Mucosa of rectum (tissue), 2 donors: Measurements from ENCODE around the gene SFRP5.

Experiments used
- H3K27ac ChIP-seq, 2 donors: one replicate each; pipeline ENCODE4 v1.7.0; 2013; ENCODE audit warnings: inconsistent platforms in 2 of 2, low read depth in 2 of 2, low read length in 2 of 2
- H3K27me3 ChIP-seq, 2 donors: one replicate each; pipeline ENCODE4 v1.7.0; 2013; ENCODE audit warnings: low read length in 2 of 2; ENCODE audit not compliant: control insufficient read depth in 2 of 2, insufficient read depth in 2 of 2
- H3K36me3 ChIP-seq, 2 donors: one replicate each; pipeline ENCODE4 v1.7.0; 2013; ENCODE audit warnings: low read length in 2 of 2; ENCODE audit not compliant: control insufficient read depth in 2 of 2, insufficient read depth in 2 of 2
- H3K4me1 ChIP-seq, 2 donors: one replicate each; pipeline ENCODE4 v1.7.0; 2013; ENCODE audit warnings: low read length in 2 of 2, mild to moderate bottlenecking in 1 of 2; ENCODE audit not compliant: control insufficient read depth in 2 of 2, insufficient read depth in 2 of 2
- H3K4me3 ChIP-seq, 2 donors: one replicate each; pipeline ENCODE4 v1.7.0; 2013; ENCODE audit warnings: low read length in 2 of 2
- H3K9ac ChIP-seq, 2 donors: one replicate each; pipeline ENCODE4 v1.7.0; 2013; ENCODE audit warnings: low read length in 2 of 2, low read depth in 1 of 2, mild to moderate bottlenecking in 1 of 2
- H3K9me3 ChIP-seq, 2 donors: one replicate each; pipeline ENCODE4 v1.7.0; 2013; ENCODE audit warnings: low read length in 2 of 2; ENCODE audit not compliant: control insufficient read depth in 2 of 2
- donor health status: healthy.
- donor health status: Normal muscosa, but diverticular disease.

Gene SFRP5

GRCh38 chr10:97805096-97805884 lies 33.5 kb upstream of the SFRP5 start:
- Histone ChIP-seq H3K4me3 (no peak overlapping the region), H3K27me3 (peaks cover 0 to 2% of the 10 kb centered on the region in 2 donors), H3K27ac (no peak overlapping the region), H3K36me3 (no peaks in the 10 kb centered on the region), H3K4me1 (no peaks in the 10 kb centered on the region), H3K9me3 (no peaks in the 10 kb centered on the region), H3K9ac (no peak overlapping the region)

- Histone ChIP-seq H3K4me1 (no peaks in the 10 kb centered on the region), H3K4me3 (no peak overlapping the region), H3K27me3 (peaks cover 0 to 2% of the 10 kb centered on the region in 2 donors), H3K27ac (no peak overlapping the region), H3K9ac (no peak overlapping the region), H3K9me3 (peaks cover 0 to 3% of the 10 kb centered on the region in 2 donors), H3K36me3 (no peaks in the 10 kb centered on the region)
These were observed 29.6 kb upstream of the SFRP5 start for GRCh38 chr10:97801422-97801821.

- Histone ChIP-seq H3K4me3 (no peak overlapping the region), H3K27me3 (peaks cover 0 to 2% of the 10 kb centered on the region in 2 donors), H3K36me3 (no peaks in the 10 kb centered on the region), H3K27ac (no peak overlapping the region), H3K9ac (no peak overlapping the region), H3K4me1 (no peaks in the 10 kb centered on the region), H3K9me3 (peaks cover 0 to 3% of the 10 kb centered on the region in 2 donors)
These were observed 28.7 kb upstream of the SFRP5 start for GRCh38 chr10:97800474-97800873.

- peaks cover 0 to 2% of the 10 kb centered on the region in 2 donors for H3K27me3 ChIP-seq
- H3K27ac ChIP-seq, result no peak overlapping the region
These were observed 27.3 kb upstream of the SFRP5 start for GRCh38 chr10:97798958-97799610.

GRCh38 chr10:97796651-97797050 lies 24.9 kb upstream of the SFRP5 start:
- no peaks in the 10 kb centered on the region for H3K36me3 ChIP-seq
- H3K9me3 ChIP-seq, result peaks cover 0 to 3% of the 10 kb centered on the region in 2 donors
- peaks cover 0 to 2% of the 10 kb centered on the region in 2 donors for H3K27me3 ChIP-seq
- H3K9ac ChIP-seq, result no peak overlapping the region
- peak overlapping the region in 1 of 2 donors; percentile 42 for H3K4me3 ChIP-seq
- H3K27ac ChIP-seq, result no peak overlapping the region
- no peaks in the 10 kb centered on the region for H3K4me1 ChIP-seq

More at GRCh38 chr10:97798958-97799610, 27.3 kb upstream of the SFRP5 start:
- Histone ChIP-seq H3K9me3 (peaks cover 0 to 3% of the 10 kb centered on the region in 2 donors), H3K4me1 (no peaks in the 10 kb centered on the region), H3K36me3 (no peaks in the 10 kb centered on the region), H3K9ac (no peak overlapping the region), H3K4me3 (no peak overlapping the region)

- peaks cover 0 to 3% of the 10 kb centered on the region in 2 donors for H3K9me3 ChIP-seq
- no peaks in the 10 kb centered on the region for H3K4me1 ChIP-seq
- no peak overlapping the region for H3K9ac ChIP-seq
- no peaks in the 10 kb centered on the region for H3K36me3 ChIP-seq
- no peaks in the 10 kb centered on the region for H3K27me3 ChIP-seq
- H3K27ac ChIP-seq, result no peak overlapping the region
- no peak overlapping the region for H3K4me3 ChIP-seq
These were observed 24.1 kb upstream of the SFRP5 start for GRCh38 chr10:97795886-97796285.

GRCh38 chr10:97791824-97792721 lies 20.3 kb upstream of the SFRP5 start:
- Histone ChIP-seq H3K36me3 (no peaks in the 10 kb centered on the region), H3K4me1 (no peaks in the 10 kb centered on the region), H3K4me3 (no peak overlapping the region), H3K27me3 (no peaks in the 10 kb centered on the region), H3K9ac (no peak overlapping the region), H3K9me3 (no peaks in the 10 kb centered on the region), H3K27ac (no peak overlapping the region)

GRCh38 chr10:97789770-97790397 lies 18.1 kb upstream of the SFRP5 start:
- no peak overlapping the region for H3K27ac ChIP-seq
- no peak overlapping the region for H3K4me3 ChIP-seq
- no peak overlapping the region for H3K9ac ChIP-seq
- H3K27me3 ChIP-seq, result no peaks in the 10 kb centered on the region
- H3K4me1 ChIP-seq, result no peaks in the 10 kb centered on the region
- no peaks in the 10 kb centered on the region for H3K36me3 ChIP-seq
- H3K9me3 ChIP-seq, result no peaks in the 10 kb centered on the region

GRCh38 chr10:97788552-97789442 lies 17.0 kb upstream of the SFRP5 start:
- Histone ChIP-seq H3K9ac (peak overlapping the region in 1 of 2 donors; percentile 13), H3K4me1 (no peaks in the 10 kb centered on the region), H3K27ac (peak overlapping the region; percentile 11 to 45), H3K9me3 (no peaks in the 10 kb centered on the region), H3K36me3 (no peaks in the 10 kb centered on the region), H3K27me3 (no peaks in the 10 kb centered on the region), H3K4me3 (peak overlapping the region; percentile 41 to 58)
